CD4-positive, alpha-beta T cell treated with Interleukin-15 for 1 hour (primary cell): ENCODE results near the gene PPY.
"Not testable (repeated sequence)": the region's sequence is repeated elsewhere in the genome, so short reads cannot be mapped to it uniquely, and the experiment has no call there.

Experiments used
- DNase-seq: peaks from one replicate; pipeline ENCODE4 v3.0.0-alpha.2; 2020

Gene PPY, protein sequence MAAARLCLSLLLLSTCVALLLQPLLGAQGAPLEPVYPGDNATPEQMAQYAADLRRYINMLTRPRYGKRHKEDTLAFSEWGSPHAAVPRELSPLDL

DNA sequence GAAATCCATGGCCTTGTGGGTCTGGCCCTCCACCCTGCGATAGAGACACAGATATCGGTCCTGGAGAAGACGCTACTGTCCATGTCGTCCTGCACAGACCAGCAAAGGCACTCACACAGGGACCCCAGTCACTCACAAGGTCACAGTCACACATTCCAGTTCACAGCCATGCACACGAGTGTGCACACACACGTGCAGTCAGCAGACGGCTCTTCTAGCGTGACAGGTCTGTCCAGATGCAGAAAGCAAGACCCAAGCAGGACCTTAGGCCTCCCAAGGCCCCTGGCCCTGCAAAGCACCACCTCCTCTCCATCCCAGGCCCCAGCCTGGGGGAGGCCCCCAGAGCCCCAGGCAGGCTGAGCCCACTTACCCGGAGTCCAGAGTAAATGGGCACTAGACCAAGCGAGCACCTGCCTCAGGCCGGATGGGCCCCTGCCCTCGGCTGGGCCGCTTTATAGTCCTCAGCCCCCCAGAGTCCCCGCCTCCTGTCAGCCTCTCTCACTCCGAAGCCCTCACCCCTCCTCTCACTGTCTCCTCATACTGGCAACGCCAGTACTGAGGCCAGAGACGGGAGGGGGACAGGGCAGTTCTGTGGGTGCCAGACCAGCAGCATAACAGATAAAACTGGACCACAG lies at the start of gene PPY:
PPY (minus strand) TSS at position 426 of the 635 bp plus-strand sequence. CDS start 822 bp downstream, outside the sequence.
- DNase-seq, result no peak

- DNase-seq, result no peak
These were observed 46.0 kb upstream of the PPY start for GRCh38 chr17:43988301-43988700.

GRCh38 chr17:43987131-43988021 lies 45.1 kb upstream of the PPY start:
- no peak for DNase-seq

DNA sequence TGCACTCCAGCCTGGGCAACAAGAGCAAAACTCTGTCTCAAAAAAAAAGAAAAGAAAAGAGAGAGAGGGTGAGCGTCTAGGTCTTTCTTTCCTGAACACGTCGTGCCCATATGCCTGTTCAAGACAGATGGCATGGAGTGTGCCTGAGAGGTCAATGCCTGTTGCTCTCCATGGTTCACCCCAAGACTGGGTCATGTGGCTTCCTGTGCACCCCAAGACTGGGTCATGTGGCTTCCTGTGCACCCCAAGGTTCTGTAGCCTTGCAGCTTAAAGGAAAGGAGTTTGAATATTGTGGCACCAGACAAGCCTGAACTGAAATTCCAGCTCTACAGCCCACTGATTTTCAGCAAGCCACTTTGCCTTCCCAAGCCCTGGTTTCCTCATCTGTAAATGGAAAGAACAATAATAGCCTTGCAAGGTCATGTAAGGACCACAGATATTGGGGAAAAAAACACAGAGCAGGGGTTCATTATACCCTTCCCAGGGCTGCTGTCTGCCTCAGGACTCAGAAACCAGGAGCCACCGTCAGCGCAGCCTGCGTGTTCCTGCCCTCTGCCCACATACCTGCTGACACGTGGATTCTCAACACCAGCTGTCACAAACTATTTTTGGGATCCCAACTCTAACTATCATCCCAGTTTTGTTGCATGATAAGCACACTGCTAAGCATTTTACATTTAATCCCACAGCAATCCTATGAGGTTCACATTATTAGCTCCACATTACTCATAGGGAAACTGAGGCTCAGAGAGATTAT lies 44.1 kb upstream of the PPY start:
- DNase-seq, result no peak

- DNase-seq, result no peak
These were observed 42.2 kb upstream of the PPY start for GRCh38 chr17:43984521-43984920.

GRCh38 chr17:43983515-43984411 lies 41.5 kb upstream of the PPY start:
- DNase-seq, result no peak

- DNase-seq, result no peak
These were observed 40.9 kb upstream of the PPY start for GRCh38 chr17:43983196-43983514.

DNA sequence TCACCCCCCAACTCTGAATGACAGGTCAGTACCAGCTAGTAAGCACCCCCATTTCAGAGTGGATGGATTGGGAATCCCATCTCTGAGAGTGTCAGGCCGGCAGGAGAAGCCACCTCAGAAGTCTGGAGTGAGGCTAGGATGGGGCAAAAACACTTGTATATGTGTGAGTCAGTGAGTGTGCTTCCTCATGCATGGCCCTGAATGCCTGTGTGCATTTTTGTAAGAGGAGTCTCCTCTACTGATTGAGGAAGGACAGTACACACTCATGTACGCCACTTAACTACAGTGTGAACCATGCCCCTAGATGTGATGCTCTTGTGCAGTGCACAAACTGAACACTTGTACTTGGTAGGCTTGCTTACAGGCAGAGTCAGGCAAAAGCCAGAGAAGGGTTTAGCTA lies 39.9 kb upstream of the PPY start:
- no peak for DNase-seq

DNA sequence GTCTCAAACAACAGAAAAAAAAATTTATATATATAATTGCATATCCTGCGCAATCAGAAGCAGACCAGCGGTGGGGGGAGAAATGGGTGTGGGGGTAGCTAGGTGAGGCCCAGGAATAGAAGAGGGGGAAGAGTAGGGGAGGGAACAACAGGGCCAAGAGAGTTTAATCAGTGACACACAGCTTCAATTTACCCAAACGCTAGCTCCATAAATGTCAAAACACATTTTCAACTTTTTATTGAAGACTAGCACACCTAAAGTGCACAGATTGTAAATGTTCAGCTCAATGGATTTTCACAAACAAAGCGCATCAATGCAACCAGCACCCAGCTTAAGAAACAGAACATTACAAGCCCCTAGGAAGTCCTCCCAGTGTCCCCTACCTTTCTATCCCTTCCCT lies 37.4 kb upstream of the PPY start:
- no peak for DNase-seq

DNA sequence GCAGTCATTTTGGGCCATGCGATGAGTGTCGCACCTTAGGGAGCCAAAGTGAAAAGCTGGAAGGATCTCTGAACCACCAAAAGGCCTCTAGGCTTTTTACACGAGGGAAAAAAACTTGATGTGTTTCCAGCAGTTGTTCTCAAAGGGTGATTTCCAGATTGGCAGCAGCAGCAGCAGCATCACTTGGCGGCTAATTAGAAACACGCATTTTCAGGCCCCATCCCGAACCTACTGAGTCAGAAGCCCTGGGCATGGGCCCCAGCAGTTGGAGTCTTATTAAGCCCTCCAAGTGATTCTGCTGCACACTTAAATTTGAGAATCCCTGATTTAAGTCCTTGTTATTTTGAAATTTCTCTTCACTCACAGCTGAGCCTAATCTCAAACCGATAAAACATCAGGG lies 36.7 kb upstream of the PPY start:
- no peak for DNase-seq

GRCh38 chr17:43978078-43978477 lies 35.8 kb upstream of the PPY start:
- no peak for DNase-seq

DNA sequence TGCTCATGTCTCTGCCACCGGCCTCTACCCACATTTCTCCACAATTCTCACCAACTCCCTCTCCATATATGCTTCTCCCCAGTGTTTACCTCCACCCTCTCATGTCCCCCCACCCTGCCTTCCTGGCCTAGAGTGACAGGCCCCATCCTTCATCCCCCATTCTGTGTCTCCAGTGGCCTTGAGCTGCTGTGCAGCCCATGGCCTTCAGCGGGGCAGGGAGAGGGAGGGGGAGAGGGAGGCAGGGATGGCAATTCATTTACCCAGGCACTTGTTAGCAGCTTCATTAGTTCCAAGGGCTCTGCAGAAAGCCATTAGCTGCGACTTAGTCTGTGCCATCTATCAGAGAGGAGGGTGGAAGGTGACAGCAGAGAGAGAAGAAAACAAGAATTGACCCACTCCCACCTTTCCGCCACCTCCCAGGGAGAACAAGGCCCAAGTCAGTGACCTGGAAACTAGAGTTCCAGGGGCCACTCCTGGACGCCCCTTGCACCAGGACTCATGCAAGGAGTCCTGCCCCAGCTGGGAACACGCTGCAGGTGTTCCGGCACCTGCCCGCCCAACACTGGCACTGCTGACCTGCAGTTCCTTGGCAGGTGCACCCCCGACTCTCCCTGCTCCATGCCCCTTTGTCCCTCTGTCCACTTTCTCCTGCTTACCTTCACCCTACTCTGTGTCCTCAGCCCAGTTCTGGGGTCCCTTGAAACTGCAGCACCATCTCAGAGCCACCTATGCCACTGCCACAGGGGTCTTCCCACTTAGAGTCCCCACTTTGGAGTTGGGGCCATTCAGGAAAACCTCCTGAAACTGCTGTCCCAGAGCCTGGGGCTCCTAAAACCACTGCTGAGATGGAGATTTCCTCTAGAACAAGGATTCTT lies 34.9 kb upstream of the PPY start:
- no peak for DNase-seq

- DNase-seq, result no peak
These were observed 33.6 kb upstream of the PPY start for GRCh38 chr17:43975898-43976297.

- DNase-seq, result no peak
These were observed 32.3 kb upstream of the PPY start for GRCh38 chr17:43974382-43975266.

GRCh38 chr17:43972444-43973212 lies 30.4 kb upstream of the PPY start:
- DNase-seq, result not testable (repeated sequence)

DNA sequence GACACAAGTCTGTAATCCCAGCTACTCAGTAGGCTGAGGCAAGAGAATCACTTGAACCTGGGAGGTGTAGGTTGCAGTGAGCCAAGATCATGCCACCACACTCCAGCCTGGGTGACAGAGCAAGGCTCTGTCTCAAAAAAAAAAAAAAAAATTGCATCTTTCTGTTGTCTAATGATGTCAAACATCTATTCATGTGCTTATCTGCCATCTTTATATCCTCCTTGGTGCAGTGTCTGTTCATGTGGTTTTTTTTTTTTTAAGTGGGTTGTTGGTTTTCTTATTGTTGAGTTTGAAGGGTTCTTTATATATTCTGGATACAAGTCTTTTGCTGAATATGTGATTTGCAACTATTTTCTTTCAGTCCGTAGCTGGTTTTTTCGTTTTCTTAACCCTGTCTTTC lies 29.2 kb upstream of the PPY start:
- not testable (repeated sequence) for DNase-seq

- DNase-seq, result no peak
These were observed 28.1 kb upstream of the PPY start for GRCh38 chr17:43970366-43970765.

DNA sequence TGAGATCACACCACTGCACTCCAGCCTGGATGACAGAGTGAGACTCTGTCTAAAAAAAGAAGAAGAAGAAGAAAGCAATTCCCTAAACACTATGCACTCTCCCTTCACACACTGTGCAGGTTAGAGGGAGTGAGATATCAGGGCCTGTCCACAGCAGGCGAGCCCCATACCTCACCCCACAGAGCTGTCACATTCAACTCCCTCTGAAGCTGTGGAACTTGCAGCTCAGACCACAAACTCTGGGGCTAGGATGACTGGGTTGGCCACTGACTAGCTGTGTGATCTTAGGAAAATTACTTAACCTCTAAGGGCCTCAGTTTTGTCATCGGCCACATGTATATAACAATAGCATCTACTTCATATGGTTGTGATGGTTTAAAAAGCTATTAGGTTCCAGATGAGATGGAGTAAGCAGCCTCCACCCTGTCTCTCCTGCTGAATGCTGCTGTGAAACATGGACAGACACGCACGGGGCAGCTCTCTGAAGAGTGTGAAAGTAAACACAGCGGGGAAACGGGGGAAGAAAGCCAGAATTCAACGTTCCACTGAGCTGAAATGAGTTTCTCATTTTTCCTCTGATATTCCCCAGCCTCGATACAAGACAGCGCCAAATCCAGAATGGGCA lies 25.1 kb upstream of the PPY start:
- DNase-seq, result no peak

- no peak for DNase-seq
These were observed 24.0 kb upstream of the PPY start for GRCh38 chr17:43966276-43966675.
